ENCODE results near the gene PLEKHO2. TPM values are rescaled to one million over a fixed set of nuclear protein-coding genes. Genes with fewer than 3 reads are reported as not detected.

PLEKHO2 gene
- total and polyA plus RNA-seq, 2 experiments from 2014 or later, result 12.7 to 15.1 TPM

DNA sequence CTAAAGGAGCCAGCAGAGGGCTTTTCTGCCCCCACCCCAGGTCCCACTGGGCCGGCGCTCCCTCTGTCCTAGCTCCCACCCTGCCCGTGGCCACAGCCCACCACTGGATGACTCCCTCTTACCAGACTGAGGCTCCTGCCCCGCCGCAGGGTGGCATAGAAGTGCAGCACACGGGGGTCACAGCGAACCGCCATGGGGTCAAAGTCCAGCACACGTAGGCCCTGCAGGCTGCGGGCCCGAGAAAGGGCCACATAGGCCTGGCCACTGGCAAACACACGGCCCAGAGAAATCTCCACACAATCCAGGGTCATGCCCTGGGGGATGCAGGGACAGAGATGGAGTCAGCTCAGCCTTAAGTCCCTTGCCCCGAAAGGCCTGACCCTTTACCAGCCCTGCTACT lies 25.3 kb upstream of the PLEKHO2 start:
- 89% methylated on average over 11 of the region's 13 CpGs for WGBS (ENCODE audit: low lambda C conversion rate, missing lambda C conversion rate)
- Histone ChIP-seq H3K79me2 (no peaks in the 10 kb centered on the region), H3K4me1 (ENCODE audit: insufficient read depth) (no peaks in the 10 kb centered on the region), H3K36me3 (replicated peaks; ENCODE audit: insufficient read depth, low read depth) (no peaks in the 10 kb centered on the region), H3K4me3 (no peak overlapping the region), H3K9me2 (replicated peaks; ENCODE audit: insufficient read depth) (no peaks in the 10 kb centered on the region), H3K4me2 (no peak overlapping the region), H3K27me3 (no peaks in the 10 kb centered on the region), H3K9me3 (ENCODE audit: low read depth) (no peaks in the 10 kb centered on the region), H2AFZ (no peak overlapping the region), H4K20me1 (ENCODE audit: insufficient read depth, poor library complexity, severe bottlenecking) (no peaks in the 10 kb centered on the region), H3K27ac (no peak overlapping the region)
- DNase-seq (ENCODE audit: low spot score), result no peak
- TF ChIP-seq EZH2 (IDR thresholded peaks at IDR 0.05; ENCODE audit: borderline replicate concordance) (no peak), EZH2phosphoT487 (IDR thresholded peaks at IDR 0.05; ENCODE audit: low read depth, severe bottlenecking, unreplicated experiment) (no peak)
- TF ChIP-seq, protein P1, sequence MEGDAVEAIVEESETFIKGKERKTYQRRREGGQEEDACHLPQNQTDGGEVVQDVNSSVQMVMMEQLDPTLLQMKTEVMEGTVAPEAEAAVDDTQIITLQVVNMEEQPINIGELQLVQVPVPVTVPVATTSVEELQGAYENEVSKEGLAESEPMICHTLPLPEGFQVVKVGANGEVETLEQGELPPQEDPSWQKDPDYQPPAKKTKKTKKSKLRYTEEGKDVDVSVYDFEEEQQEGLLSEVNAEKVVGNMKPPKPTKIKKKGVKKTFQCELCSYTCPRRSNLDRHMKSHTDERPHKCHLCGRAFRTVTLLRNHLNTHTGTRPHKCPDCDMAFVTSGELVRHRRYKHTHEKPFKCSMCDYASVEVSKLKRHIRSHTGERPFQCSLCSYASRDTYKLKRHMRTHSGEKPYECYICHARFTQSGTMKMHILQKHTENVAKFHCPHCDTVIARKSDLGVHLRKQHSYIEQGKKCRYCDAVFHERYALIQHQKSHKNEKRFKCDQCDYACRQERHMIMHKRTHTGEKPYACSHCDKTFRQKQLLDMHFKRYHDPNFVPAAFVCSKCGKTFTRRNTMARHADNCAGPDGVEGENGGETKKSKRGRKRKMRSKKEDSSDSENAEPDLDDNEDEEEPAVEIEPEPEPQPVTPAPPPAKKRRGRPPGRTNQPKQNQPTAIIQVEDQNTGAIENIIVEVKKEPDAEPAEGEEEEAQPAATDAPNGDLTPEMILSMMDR (IDR thresholded peaks at IDR 0.05; ENCODE audit: poor library complexity), result no peak

DNA sequence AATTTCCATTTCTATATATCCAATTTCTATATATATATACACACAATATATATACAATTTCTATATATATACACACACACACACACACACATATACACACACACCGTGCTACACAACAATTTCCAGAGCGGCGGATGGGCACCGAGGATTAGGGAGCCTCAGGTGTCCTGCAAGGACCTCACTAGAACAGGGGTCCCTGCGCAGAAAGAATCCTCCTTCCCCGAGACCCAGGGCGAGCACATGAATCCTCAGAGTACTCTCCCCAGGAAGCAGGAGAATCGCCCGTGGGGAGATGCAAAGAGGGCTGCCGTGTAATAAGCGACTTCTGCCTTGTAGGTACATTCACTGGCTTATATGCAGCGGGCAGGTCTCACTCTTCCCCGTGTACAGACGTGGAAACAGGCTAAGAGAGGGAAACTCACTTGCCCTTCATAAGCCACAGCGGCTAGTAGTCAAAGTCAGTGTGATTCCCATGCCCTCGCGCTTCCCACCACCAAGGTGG lies 16.7 kb upstream of the PLEKHO2 start:
- no peak overlapping the region for H3K27ac ChIP-seq

DNA sequence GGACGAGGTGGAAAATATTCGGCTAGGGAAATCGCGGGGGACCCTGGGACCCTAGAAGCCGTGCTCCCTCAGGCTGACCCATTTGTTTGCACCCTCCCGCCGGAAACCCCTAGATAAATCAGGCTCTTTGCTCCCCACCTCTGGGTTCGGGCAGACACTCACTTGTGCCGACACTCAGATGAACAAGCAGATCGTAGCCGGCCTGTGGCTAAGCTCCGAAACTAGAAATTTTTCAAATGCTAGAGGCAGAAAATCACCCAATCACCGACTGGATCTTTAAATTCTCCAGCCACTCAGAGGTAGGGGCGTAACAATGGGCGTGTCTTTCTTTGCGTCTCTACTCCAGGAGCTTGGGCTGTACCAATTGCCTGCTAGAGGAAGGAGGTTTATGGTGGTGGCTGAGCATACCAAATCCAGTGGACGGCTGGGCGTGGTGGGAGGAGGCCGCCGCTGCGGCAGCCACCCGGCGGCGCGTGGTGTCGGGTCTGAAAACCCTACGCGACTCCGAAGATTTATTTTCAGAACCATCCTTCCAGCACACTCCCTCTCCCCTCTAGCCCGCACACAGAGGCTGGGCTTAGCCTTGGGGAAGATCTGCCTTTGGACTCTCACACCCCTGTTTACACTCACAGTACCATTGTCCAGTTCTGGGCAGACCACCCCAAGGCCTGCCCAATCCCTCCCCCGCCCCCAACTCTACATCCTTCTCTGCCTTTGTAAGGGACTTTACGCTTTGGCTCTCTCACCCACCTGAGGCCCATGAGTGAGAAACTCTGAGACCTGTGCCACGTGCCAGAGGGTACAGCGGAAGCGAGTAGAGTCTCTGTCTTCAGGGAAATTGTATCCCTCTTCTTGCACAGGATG lies 16.1 kb upstream of the PLEKHO2 start, which contains the start of gene PIF1:
TSS of gene PIF1 (minus strand) at position 217 of the 864 bp plus-strand sequence. CDS start 1,312 bp downstream, outside the sequence.
- Histone ChIP-seq H3K9me3 (ENCODE audit: low read depth) (no peaks in the 10 kb centered on the region), H3K9me2 (replicated peaks; ENCODE audit: insufficient read depth) (no peaks in the 10 kb centered on the region), H3K4me2 (peak within 1 kb of the TSS; percentile 83), H3K4me3 (peak within 1 kb of the TSS; percentile 30), H3K27me3 (peaks cover 11% of the 10 kb centered on the region), H3K36me3 (replicated peaks; ENCODE audit: insufficient read depth, low read depth) (no peaks in the 10 kb centered on the region), H3K4me1 (ENCODE audit: insufficient read depth) (peaks cover 11% of the 10 kb centered on the region), H2AFZ (peak within 1 kb of the TSS; percentile 69), H3K27ac (peak within 1 kb of the TSS; percentile 75), H3K79me2 (no peaks in the 10 kb centered on the region), H4K20me1 (ENCODE audit: insufficient read depth, poor library complexity, severe bottlenecking) (no peaks in the 10 kb centered on the region)
- WGBS (ENCODE audit: low lambda C conversion rate, missing lambda C conversion rate), result 4% methylated on average over 35 of the region's 35 CpGs
- DNase-seq (ENCODE audit: low spot score), result peak; percentile 96
- no peak for TF ChIP-seq EZH2 (IDR thresholded peaks at IDR 0.05; ENCODE audit: borderline replicate concordance)
- TF ChIP-seq EZH2phosphoT487 (IDR thresholded peaks at IDR 0.05; ENCODE audit: low read depth, severe bottlenecking, unreplicated experiment), result no peak
- TF ChIP-seq, protein P1 (IDR thresholded peaks at IDR 0.05; ENCODE audit: poor library complexity), result no peak

More for the DNA sequence above, 16.7 kb upstream of the PLEKHO2 start:
- H3K4me2 ChIP-seq, result peak overlapping the region; percentile 83
- H4K20me1 ChIP-seq (ENCODE audit: insufficient read depth, poor library complexity, severe bottlenecking), result no peaks in the 10 kb centered on the region
- H3K27me3 ChIP-seq, result peaks cover 11% of the 10 kb centered on the region
- no peaks in the 10 kb centered on the region for H3K36me3 ChIP-seq (replicated peaks; ENCODE audit: insufficient read depth, low read depth)
- no peaks in the 10 kb centered on the region for H3K9me2 ChIP-seq (replicated peaks; ENCODE audit: insufficient read depth)
- 2% methylated on average over 17 of the region's 17 CpGs for WGBS (ENCODE audit: low lambda C conversion rate, missing lambda C conversion rate)
- H3K9me3 ChIP-seq (ENCODE audit: low read depth), result no peaks in the 10 kb centered on the region
- H2AFZ ChIP-seq, result no peak overlapping the region
- H3K4me1 ChIP-seq (ENCODE audit: insufficient read depth), result peaks cover 11% of the 10 kb centered on the region
- peak overlapping the region; percentile 30 for H3K4me3 ChIP-seq
- DNase-seq (ENCODE audit: low spot score), result no peak
- TF ChIP-seq, protein P1 (IDR thresholded peaks at IDR 0.05; ENCODE audit: poor library complexity), result no peak
- TF ChIP-seq EZH2phosphoT487 (IDR thresholded peaks at IDR 0.05; ENCODE audit: low read depth, severe bottlenecking, unreplicated experiment) (no peak), EZH2 (IDR thresholded peaks at IDR 0.05; ENCODE audit: borderline replicate concordance) (no peak)
- H3K79me2 ChIP-seq, result no peaks in the 10 kb centered on the region

All from hepatocyte (in vitro differentiated cells).